Spleen (tissue), 11 donors: ENCODE data around the gene ELF4. TPM values are rescaled to one million over a fixed set of nuclear protein-coding genes. Genes with fewer than 3 reads are reported as not detected.

Source experiments
- DNase-seq: peaks from one replicate; pipeline ENCODE4 v3.0.0-alpha.2; 2020
- H3K27ac ChIP-seq, 8 donors: fragments of 200-600 bp; sonication (generic) in 7 of 8; 1 replicate in 4 of 8; 2 replicates in 4 of 8; pipeline versions ENCODE4 v1.5.0 to v1.8.0; 2016 to 2021; ENCODE audit warnings: inconsistent platforms in 4 of 8, mild to moderate bottlenecking in 4 of 8, moderate library complexity in 1 of 8
- H3K27me3 ChIP-seq, 7 donors: fragments of 200-600 bp; sonication (generic) in 6 of 7; replicated peaks in 1 of 7; 1 replicate in 4 of 7; 2 replicates in 3 of 7; pipeline versions ENCODE4 v1.5.0 to v1.8.0; 2016 to 2021; ENCODE audit warnings: inconsistent platforms in 3 of 7, mild to moderate bottlenecking in 1 of 7
- H3K36me3 ChIP-seq, 6 donors: fragments of 200-600 bp; sonication (generic) in 5 of 6; 1 replicate in 4 of 6; 2 replicates in 2 of 6; pipeline versions ENCODE4 v1.5.0 to v1.8.0; 2016 to 2021; ENCODE audit warnings: inconsistent platforms in 2 of 6
- H3K4me1 ChIP-seq, 6 donors: fragments of 200-600 bp; sonication (generic) in 5 of 6; 1 replicate in 3 of 6; 2 replicates in 3 of 6; pipeline versions ENCODE4 v1.5.0 to v1.8.0; 2016 to 2021; ENCODE audit warnings: inconsistent platforms in 3 of 6
- H3K4me3 ChIP-seq, 8 donors: fragments of 200-600 bp; sonication (generic) in 7 of 8; 1 replicate in 4 of 8; 2 replicates in 4 of 8; pipeline versions ENCODE4 v1.5.0 to v1.8.0; 2016 to 2021; ENCODE audit warnings: inconsistent platforms in 4 of 8, mild to moderate bottlenecking in 4 of 8, moderate library complexity in 2 of 8
- H3K9me3 ChIP-seq, 8 donors: fragments of 200-600 bp; sonication (generic) in 7 of 8; 1 replicate in 4 of 8; 2 replicates in 4 of 8; pipeline versions ENCODE4 v1.5.0 to v1.8.0; 2016 to 2021; ENCODE audit warnings: inconsistent platforms in 4 of 8
- POLR2A ChIP-seq, 3 donors: fragments of 450-650 bp; IDR thresholded peaks; one replicate each; pipeline ENCODE4 v1.5.1; 2017; ENCODE audit warnings: antibody characterized with exemption in 3 of 3, mild to moderate bottlenecking in 1 of 3
- POLR2AphosphoS5 ChIP-seq, 3 donors: sonication (generic); formaldehyde crosslinking; IDR thresholded peaks; one replicate each; pipeline ENCODE4 v1.5.1; 2017; ENCODE audit warnings: antibody characterized with exemption in 3 of 3
- WGBS, 5 donors: extraction: QIAGEN DNeasy Blood & Tissue Kit in 3 of 5; methylation state at CpG; one replicate each; pipeline versions ENCODE4 v1.1.5 to v1.1.7; 2013 to 2018; 5-methylcytosine and 5-hydroxymethylcytosine counted together
- intact Hi-C: fragments of 100-400 bp; cut with DNase I; formaldehyde crosslinking; loops from one replicate; pipeline ENCODE4 v1.15.0; 2023; ENCODE audit warnings: low total_unique reads
- polyA plus RNA-seq, 3 donors: library from polyadenylated mRNA; stranded (reverse); fragments of 200-250 nt; gene quantifications; one replicate each; pipeline ENCODE4 v1.2.1, GENCODE V29; 2013
- total RNA-seq, 7 donors: library from RNA; depleted of rRNA in 3 of 7; stranded (reverse); fragments of >200 nt in 3 of 7; fragmentation: NEBNext Ultra II Directional in 4 of 7; extraction: Animal tissue kit (Norgen Biotek cat#: 25700) in 4 of 7; gene quantifications; one replicate each; pipeline versions ENCODE4 v1.1.0 to v1.2.1, GENCODE V29; 2016 to 2021
- TF ChIP-seq, protein P1 (sequence below), 11 experiments: fragments of 200-600 bp in 7 of 11; fragments of 450-650 bp in 4 of 11; sonication (generic) in 4 of 11; IDR thresholded peaks in 8 of 11; conservative IDR thresholded peaks in 3 of 11; 1 replicate in 7 of 11; 2 replicates in 4 of 11; pipeline versions ENCODE4 v1.4.0 to v1.8.0; 2016 to 2021; ENCODE audit warnings: antibody characterized with exemption in 11 of 11, inconsistent platforms in 4 of 11, mild to moderate bottlenecking in 1 of 11
- donor health status: healthy with polysubstance abuse.
- donor health status: DM: no; HTN: no; CAD: no; lungs with moderate emphysema.
- donor health status: DM: no; HTN: no; CAD: no.
- donor health status: Bipolar disorder and iron deficiency.
- donor health status: healthy.
- donor health status: DM: no; HTN: no; CAD: no.
- donor health status: DM: yes; HTN: yes; CAD: no.

ELF4 gene
- total and polyA plus RNA-seq, 10 donors, result 6.4 to 35.3 (median 30.4) TPM

DNA sequence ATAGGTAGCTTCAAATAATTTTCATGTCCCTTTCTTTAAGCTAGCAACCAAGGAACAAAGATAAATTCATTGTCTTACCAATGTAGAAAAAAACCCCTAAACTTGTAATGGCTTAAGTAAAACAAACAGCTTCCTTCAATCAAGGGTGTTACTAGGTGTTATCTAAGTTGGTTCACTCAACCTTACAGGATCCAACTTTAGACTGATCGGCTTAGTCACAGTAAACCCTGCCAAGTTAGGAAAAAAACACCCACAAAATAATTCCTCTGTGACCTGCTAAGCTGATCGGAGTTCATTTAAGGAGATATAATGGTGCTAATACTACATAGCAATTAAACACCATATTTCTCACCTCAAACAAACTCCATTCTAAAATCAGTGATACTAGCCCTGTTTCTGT, 45.3 kb upstream of the ELF4 start:
- Histone ChIP-seq H3K4me1 (no peaks in the 10 kb centered on the region), H3K9me3 (no peaks in the 10 kb centered on the region), H3K4me3 (no peak overlapping the region), H3K27me3 (no peaks in the 10 kb centered on the region), H3K27ac (no peak overlapping the region), H3K36me3 (peaks cover 0 to 9% (median 0%) of the 10 kb centered on the region in 6 donors)
- 68 to 100% (median 100%) methylated on average over 2 of the region's 2 CpGs for WGBS, 5 donors
- intact Hi-C loops, result no loop called here
- no peak for DNase-seq
- TF ChIP-seq POLR2A (IDR thresholded peaks at IDR 0.05) (no peak), POLR2AphosphoS5 (IDR thresholded peaks at IDR 0.05) (no peak)
- TF ChIP-seq, protein P1, sequence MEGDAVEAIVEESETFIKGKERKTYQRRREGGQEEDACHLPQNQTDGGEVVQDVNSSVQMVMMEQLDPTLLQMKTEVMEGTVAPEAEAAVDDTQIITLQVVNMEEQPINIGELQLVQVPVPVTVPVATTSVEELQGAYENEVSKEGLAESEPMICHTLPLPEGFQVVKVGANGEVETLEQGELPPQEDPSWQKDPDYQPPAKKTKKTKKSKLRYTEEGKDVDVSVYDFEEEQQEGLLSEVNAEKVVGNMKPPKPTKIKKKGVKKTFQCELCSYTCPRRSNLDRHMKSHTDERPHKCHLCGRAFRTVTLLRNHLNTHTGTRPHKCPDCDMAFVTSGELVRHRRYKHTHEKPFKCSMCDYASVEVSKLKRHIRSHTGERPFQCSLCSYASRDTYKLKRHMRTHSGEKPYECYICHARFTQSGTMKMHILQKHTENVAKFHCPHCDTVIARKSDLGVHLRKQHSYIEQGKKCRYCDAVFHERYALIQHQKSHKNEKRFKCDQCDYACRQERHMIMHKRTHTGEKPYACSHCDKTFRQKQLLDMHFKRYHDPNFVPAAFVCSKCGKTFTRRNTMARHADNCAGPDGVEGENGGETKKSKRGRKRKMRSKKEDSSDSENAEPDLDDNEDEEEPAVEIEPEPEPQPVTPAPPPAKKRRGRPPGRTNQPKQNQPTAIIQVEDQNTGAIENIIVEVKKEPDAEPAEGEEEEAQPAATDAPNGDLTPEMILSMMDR (IDR thresholded peaks at IDR 0.05 in 8 of 11, conservative IDR thresholded peaks at IDR 0.05 in 3 of 11), result no peak

DNA sequence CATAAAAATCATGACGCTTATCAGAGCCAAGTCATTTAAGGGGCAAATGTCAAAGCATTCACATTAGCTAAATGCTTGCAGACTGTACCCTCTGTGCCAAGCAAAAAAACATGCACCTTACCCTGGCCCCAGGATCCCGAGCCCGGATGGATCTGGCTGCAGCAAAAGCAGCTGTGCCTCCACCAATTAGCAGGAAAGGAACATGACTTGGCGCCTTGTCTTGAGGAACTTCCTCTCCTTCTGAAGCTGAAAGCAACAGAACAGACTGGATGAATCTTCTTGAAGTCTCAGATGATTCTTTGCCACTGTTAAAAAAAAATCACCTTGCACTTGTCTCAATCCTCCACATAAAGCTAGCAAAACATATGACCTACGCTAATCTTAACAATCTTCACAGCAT, 37.3 kb upstream of the ELF4 start:
- Histone ChIP-seq H3K9me3 (no peaks in the 10 kb centered on the region), H3K27ac (no peak overlapping the region), H3K4me1 (no peaks in the 10 kb centered on the region), H3K27me3 (no peaks in the 10 kb centered on the region), H3K4me3 (no peak overlapping the region), H3K36me3 (peaks cover 0 to 64% (median 23%) of the 10 kb centered on the region in 6 donors)
- DNase-seq, result no peak
- intact Hi-C loops, result no loop called here
- TF ChIP-seq POLR2A (IDR thresholded peaks at IDR 0.05) (no peak), POLR2AphosphoS5 (IDR thresholded peaks at IDR 0.05) (no peak)
- TF ChIP-seq, protein P1 (IDR thresholded peaks at IDR 0.05 in 8 of 11, conservative IDR thresholded peaks at IDR 0.05 in 3 of 11), result no peak
- 57 to 77% (median 70%) methylated on average over 4 to 5 of the region's 5 CpGs for WGBS, 5 donors

DNA sequence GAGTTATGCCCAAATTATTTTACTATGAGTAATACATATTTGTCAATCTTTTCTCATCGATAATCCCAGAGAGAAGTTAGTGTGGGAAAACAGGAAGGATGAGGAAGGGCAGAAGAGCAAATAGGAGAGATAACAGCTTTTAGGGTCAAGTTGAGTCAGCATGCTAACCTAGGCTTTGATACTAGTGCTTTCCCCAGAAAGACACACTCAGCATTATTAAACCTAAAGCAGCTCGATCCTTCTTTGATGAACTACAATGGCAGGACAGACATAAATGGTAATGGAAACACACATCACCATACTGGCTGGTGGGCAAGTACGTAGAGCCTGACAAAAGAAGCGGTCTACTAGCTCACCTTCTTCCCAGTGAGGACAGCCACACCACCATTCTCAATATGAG, 34.8 kb upstream of the ELF4 start:
- intact Hi-C loops, result no loop called here
- Histone ChIP-seq H3K4me1 (no peaks in the 10 kb centered on the region), H3K9me3 (no peaks in the 10 kb centered on the region), H3K27ac (no peak overlapping the region), H3K36me3 (peaks cover 0 to 85% (median 23%) of the 10 kb centered on the region in 6 donors), H3K27me3 (no peaks in the 10 kb centered on the region), H3K4me3 (no peak overlapping the region)
- DNase-seq, result no peak
- TF ChIP-seq POLR2A (IDR thresholded peaks at IDR 0.05) (no peak), POLR2AphosphoS5 (IDR thresholded peaks at IDR 0.05) (no peak)
- TF ChIP-seq, protein P1 (IDR thresholded peaks at IDR 0.05 in 8 of 11, conservative IDR thresholded peaks at IDR 0.05 in 3 of 11), result no peak
- 88 to 99% (median 92%) methylated on average over 4 of the region's 4 CpGs for WGBS, 5 donors

DNA sequence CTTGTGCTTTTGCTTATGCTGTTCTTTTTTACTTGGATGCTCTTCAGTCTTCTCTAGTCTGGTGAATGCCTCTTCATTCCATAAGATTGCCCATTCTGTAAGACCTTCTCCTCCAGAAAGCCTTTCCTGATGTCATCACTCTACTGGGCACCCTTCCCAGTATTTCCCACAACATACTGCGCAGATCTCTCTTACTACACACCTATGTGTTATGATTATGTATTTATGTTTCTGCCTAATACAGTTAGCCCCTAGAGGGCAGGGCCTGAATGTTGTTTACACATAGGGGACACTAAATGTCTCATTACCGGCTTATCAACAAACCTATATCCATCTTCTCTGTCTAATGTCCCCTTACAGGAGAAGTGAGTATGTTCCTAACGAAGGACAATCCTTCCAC, 34.2 kb upstream of the ELF4 start:
- Histone ChIP-seq H3K4me1 (no peaks in the 10 kb centered on the region), H3K27me3 (no peaks in the 10 kb centered on the region), H3K27ac (no peak overlapping the region), H3K36me3 (peaks cover 0 to 92% (median 23%) of the 10 kb centered on the region in 6 donors), H3K9me3 (no peaks in the 10 kb centered on the region), H3K4me3 (no peak overlapping the region)
- no peak for TF ChIP-seq POLR2AphosphoS5 (IDR thresholded peaks at IDR 0.05)
- TF ChIP-seq POLR2A (IDR thresholded peaks at IDR 0.05), result no peak
- TF ChIP-seq, protein P1 (IDR thresholded peaks at IDR 0.05 in 8 of 11, conservative IDR thresholded peaks at IDR 0.05 in 3 of 11), result no peak
- WGBS, 5 donors, result 75 to 89% (median 82%) methylated on average over 3 of the region's 3 CpGs
- DNase-seq, result no peak
- intact Hi-C loops, result no loop called here
